IPS-15b (cell line): ENCODE results near the gene SMYD4.

Experiments used
- H3K27me3 ChIP-seq: one replicate; pipeline ENCODE4 v1.6.1; 2013; ENCODE audit warnings: low read length; ENCODE audit not compliant: control insufficient read depth, insufficient read depth
- H3K36me3 ChIP-seq: one replicate; pipeline ENCODE4 v1.6.1; 2013; ENCODE audit warnings: low read length; ENCODE audit not compliant: control insufficient read depth, insufficient read depth
- H3K4me1 ChIP-seq: one replicate; pipeline ENCODE4 v1.6.1; 2013; ENCODE audit warnings: mild to moderate bottlenecking, low read length; ENCODE audit not compliant: control insufficient read depth, insufficient read depth
- H3K4me3 ChIP-seq: one replicate; pipeline ENCODE4 v1.5.1; 2013; ENCODE audit warnings: low read depth, low read length
- H3K9ac ChIP-seq: one replicate; pipeline ENCODE4 v1.6.1; 2013; ENCODE audit warnings: low read depth, mild to moderate bottlenecking, low read length
- H3K9me3 ChIP-seq: one replicate; pipeline ENCODE4 v1.6.1; 2013; ENCODE audit warnings: mild to moderate bottlenecking, low read length; ENCODE audit not compliant: control insufficient read depth, insufficient read depth

SMYD4 gene

DNA sequence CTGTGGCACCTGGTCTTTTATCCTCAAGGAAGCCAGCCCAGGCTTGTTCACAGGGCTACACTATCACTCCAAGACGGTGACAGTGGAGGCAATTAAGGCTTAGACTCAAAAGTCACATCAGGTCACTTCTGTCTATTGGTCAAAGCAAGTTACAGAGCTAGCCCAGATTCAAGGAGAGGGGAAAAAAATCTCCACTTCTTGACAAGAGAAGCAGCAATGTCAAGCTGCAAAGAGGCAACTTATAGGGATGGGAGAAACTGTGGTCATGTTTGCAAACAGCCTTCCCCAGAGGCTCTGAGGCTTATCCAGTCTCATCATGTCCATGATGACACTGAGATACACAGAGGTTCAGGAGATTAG is 36.3 kb downstream of the SMYD4 start:
- Histone ChIP-seq H3K4me3 (no peak overlapping the region), H3K9me3 (no peaks in the 10 kb centered on the region), H3K27me3 (no peaks in the 10 kb centered on the region), H3K36me3 (peaks cover 2% of the 10 kb centered on the region), H3K4me1 (no peaks in the 10 kb centered on the region), H3K9ac (no peak overlapping the region)

- no peak overlapping the region for H3K4me3 ChIP-seq
- H3K27me3 ChIP-seq = no peaks in the 10 kb centered on the region
- no peak overlapping the region for H3K9ac ChIP-seq
- H3K9me3 ChIP-seq = no peaks in the 10 kb centered on the region
- H3K36me3 ChIP-seq = no peaks in the 10 kb centered on the region
- no peaks in the 10 kb centered on the region for H3K4me1 ChIP-seq
These were observed 36.9 kb downstream of the SMYD4 start for GRCh38 chr17:1792495-1793446.

DNA sequence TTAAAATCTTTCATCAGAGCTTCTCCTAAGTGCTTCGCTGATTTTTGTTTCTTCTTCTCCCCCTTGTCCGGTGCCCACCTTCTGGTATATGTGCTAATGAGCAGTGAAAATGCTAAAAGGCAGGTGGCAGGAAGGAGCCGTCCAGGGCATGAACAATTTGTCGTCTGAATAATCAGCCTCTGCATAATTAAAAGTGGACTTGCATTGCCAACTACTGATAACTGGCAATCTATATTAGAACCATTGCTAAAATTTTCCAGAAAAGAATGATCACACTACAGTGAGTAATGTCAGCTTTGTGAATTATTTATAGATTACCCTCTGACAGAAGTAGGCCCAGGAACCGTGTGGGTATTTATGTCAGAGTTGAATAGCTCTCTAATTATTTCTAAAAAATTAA is 39.8 kb downstream of the SMYD4 start:
- H3K9me3 ChIP-seq = no peaks in the 10 kb centered on the region
- peaks cover 18% of the 10 kb centered on the region for H3K36me3 ChIP-seq
- no peak overlapping the region for H3K9ac ChIP-seq
- H3K4me1 ChIP-seq = no peaks in the 10 kb centered on the region
- H3K4me3 ChIP-seq = no peak overlapping the region
- no peaks in the 10 kb centered on the region for H3K27me3 ChIP-seq

- Histone ChIP-seq H3K9ac (no peak overlapping the region), H3K9me3 (no peaks in the 10 kb centered on the region), H3K4me1 (no peaks in the 10 kb centered on the region), H3K36me3 (peaks cover 31% of the 10 kb centered on the region), H3K4me3 (no peak overlapping the region), H3K27me3 (no peaks in the 10 kb centered on the region)
These were observed 42.3 kb downstream of the SMYD4 start for GRCh38 chr17:1787301-1787902.

GRCh38 chr17:1786708-1787107 is 43.0 kb downstream of the SMYD4 start:
- Histone ChIP-seq H3K36me3 (peaks cover 37% of the 10 kb centered on the region), H3K9ac (no peak overlapping the region), H3K27me3 (no peaks in the 10 kb centered on the region), H3K4me3 (no peak overlapping the region), H3K4me1 (no peaks in the 10 kb centered on the region), H3K9me3 (no peaks in the 10 kb centered on the region)

- Histone ChIP-seq H3K27me3 (no peaks in the 10 kb centered on the region), H3K36me3 (peaks cover 37% of the 10 kb centered on the region), H3K9me3 (no peaks in the 10 kb centered on the region), H3K4me3 (no peak overlapping the region), H3K9ac (no peak overlapping the region), H3K4me1 (no peaks in the 10 kb centered on the region)
These were observed 43.8 kb downstream of the SMYD4 start for GRCh38 chr17:1785930-1786329.

- peaks cover 40% of the 10 kb centered on the region for H3K36me3 ChIP-seq
- H3K9ac ChIP-seq = no peak overlapping the region
- H3K27me3 ChIP-seq = no peaks in the 10 kb centered on the region
- no peak overlapping the region for H3K4me3 ChIP-seq
- H3K4me1 ChIP-seq = no peaks in the 10 kb centered on the region
- no peaks in the 10 kb centered on the region for H3K9me3 ChIP-seq
These were observed 45.7 kb downstream of the SMYD4 start for GRCh38 chr17:1783834-1784611.

- Histone ChIP-seq H3K4me1 (no peaks in the 10 kb centered on the region), H3K36me3 (peaks cover 46% of the 10 kb centered on the region), H3K9me3 (no peaks in the 10 kb centered on the region), H3K27me3 (no peaks in the 10 kb centered on the region), H3K9ac (no peak overlapping the region), H3K4me3 (no peak overlapping the region)
These were observed 46.4 kb downstream of the SMYD4 start for GRCh38 chr17:1783271-1783670.

DNA sequence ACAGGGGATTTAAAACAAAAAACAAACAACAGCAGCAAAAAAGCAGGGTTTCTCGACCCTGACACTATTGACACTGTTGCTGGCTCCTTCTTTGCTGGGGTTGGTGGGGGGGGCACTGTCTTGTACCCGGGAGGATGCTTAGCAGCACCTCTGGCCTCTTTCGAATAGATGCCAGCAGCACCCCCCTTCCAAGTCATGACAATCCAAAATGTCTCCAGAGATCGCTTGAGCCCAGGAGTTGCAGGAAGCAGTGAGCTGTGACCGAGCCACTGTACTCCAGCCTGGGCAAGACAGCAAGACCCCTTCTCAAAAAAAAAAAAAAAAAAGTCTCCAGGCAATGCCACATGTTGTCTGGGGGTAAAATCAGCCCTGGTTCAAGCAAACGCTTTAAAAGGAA is 47.5 kb downstream of the SMYD4 start:
- Histone ChIP-seq H3K27me3 (no peaks in the 10 kb centered on the region), H3K9me3 (no peaks in the 10 kb centered on the region), H3K9ac (no peak overlapping the region), H3K4me1 (no peaks in the 10 kb centered on the region), H3K4me3 (no peak overlapping the region), H3K36me3 (peaks cover 45% of the 10 kb centered on the region)

DNA sequence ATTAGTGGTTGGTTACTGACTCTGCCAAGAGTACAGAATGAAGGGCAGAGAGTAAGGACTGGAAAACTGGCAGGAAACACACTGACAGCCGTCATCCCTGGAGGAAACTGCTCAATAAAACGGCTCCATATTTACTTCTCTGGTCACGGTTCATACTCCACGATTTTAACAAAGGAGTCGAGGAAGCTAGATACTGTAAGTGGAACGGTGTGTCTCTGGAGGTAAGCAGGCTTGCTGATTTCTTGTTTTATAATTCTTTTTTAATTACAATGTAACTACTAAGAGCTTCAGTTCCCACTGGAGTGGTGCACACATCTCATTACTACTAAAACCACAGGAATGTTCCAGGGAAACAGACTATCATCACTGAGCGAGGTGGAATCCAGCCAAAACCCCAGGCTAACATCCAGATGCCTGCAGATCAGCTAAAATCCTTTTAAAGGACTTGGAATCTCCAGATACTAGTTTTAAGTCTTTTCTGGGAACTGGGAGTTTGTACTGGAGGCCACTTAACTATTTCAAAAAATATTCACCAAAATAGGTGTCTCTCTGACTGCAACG is 50.1 kb downstream of the SMYD4 start:
- Histone ChIP-seq H3K4me3 (no peak overlapping the region), H3K27me3 (no peaks in the 10 kb centered on the region), H3K9ac (no peak overlapping the region), H3K9me3 (no peaks in the 10 kb centered on the region), H3K36me3 (peaks cover 45% of the 10 kb centered on the region), H3K4me1 (no peaks in the 10 kb centered on the region)

- H3K4me1 ChIP-seq = no peaks in the 10 kb centered on the region
- H3K4me3 ChIP-seq = no peak overlapping the region
- H3K36me3 ChIP-seq = peaks cover 26% of the 10 kb centered on the region
- H3K27me3 ChIP-seq = no peaks in the 10 kb centered on the region
- H3K9ac ChIP-seq = no peak overlapping the region
- no peaks in the 10 kb centered on the region for H3K9me3 ChIP-seq
These were observed 52.8 kb downstream of the SMYD4 start for GRCh38 chr17:1776857-1777256.
